ENCODE data around the gene CDH23.
A peak's percentile ranks its signal among the peaks of the same experiment; 100 is the strongest.

Gene CDH23

DNA sequence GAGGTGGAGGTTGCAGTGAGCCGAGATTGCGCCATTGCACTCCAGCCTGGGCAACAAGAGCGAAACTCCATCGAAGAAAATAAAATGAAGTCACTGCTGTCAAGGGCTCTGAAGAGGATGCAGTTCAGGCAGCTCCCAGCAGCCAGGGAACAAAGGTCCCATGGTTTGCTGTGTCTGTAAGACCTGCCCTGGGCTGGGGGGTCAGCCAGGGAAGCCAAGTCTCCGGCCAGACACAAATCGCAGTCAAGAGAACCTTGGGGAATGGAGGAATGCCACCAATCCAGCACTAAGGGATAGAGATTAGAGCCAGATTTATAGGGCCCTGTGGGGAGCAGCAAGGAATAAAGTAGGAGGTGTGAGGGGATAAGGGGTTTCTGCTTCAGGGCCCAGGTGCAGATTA, 405.5 kb downstream of the CDH23 start:
- no peak for DNase-seq (ENCODE audit: low read depth)

DNA sequence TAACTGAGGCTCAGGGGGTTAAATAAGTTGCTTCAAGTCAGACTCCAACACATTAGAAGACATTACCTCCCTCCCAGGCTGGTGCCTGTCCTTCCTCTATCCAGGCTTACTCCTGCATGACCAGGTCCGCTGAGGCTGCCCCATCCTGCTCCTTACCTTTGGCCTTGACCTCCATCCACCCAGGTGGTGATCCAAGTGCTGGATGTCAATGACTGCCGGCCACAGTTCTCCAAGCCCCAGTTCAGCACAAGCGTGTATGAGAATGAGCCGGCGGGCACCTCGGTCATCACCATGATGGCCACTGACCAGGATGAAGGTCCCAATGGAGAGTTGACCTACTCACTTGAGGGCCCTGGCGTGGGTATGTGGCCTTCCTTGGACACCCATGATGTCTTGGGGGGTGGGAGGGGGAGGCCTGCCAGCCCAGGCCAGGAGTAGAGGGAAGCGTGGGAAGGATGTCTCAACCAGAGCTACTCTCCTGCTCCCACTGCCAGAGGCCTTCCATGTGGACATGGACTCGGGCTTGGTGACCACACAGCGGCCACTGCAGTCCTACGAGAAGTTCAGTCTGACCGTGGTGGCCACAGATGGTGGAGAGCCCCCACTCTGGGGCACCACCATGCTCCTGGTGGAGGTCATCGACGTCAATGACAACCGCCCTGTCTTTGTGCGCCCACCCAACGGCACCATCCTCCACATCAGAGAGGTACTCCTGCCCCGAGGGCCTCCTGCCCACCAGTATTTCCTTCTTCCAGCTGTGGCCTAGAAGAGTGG, 406.2 kb downstream of the CDH23 start:
- DNase-seq (ENCODE audit: low read depth), result no peak

GRCh38 chr10:71804077-71804476, 407.4 kb downstream of the CDH23 start:
- DNase-seq (ENCODE audit: low read depth), result no peak

- no peak for DNase-seq (ENCODE audit: low read depth)
These were observed 409.3 kb downstream of the CDH23 start for GRCh38 chr10:71805776-71806703.

DNA sequence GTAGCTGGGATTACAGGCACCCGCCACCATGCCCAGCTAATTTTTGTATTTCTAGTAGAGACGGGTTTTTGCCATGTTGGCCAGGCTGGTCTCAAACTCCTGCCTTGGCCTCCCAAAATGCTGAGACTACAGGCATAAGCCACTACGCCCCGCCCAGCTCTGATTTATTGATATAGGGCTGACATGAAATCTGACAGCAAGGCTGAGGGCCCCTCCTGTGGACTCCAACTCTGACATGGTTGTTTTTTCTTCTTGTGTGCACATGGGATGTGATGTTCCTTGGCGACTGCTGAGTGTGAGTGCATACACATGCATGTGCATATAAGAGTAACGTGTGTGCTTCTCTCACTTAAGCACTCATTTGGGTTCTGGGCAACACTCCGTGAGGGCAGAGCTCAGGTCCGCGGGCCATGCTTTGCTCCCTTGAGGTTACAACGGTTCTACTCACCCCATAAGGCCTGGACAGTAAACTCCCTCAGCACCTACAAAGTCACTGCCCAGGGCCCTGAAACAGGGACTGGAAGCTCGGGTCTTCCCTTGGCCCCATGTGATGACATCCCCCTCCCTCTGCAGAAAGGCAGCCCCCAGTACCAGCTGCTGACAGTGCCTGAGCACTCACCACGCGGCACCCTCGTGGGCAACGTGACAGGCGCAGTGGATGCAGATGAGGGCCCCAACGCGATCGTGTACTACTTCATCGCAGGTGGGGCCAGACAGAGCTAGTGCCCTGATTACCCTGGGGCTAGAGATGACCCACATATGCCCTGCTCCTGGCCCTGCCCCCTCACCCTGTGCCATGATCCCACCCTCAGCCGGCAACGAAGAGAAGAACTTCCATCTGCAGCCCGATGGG, 410.2 kb downstream of the CDH23 start:
- DNase-seq (ENCODE audit: low read depth), result no peak

- no peak for DNase-seq (ENCODE audit: low read depth)
These were observed 411.1 kb downstream of the CDH23 start for GRCh38 chr10:71807557-71808510.

DNA sequence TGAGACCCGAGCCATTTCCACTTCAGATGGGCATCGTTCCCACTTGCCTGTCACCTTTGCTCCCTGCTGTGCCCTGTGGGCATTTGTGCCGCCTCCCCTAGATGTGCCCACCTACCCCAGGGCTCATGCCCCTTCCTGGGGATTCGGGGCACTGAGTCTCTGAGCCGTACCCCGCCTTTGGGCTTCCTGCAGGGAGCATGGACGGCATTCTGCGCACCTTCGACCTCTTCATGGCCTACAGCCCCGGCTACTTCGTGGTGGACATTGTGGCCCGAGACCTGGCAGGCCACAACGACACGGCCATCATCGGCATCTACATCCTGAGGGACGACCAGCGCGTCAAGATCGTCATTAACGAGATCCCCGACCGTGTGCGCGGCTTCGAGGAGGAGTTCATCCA, 412.9 kb downstream of the CDH23 start:
- no peak for DNase-seq (ENCODE audit: low read depth)

GRCh38 chr10:71810048-71810750, 413.5 kb downstream of the CDH23 start:
- no peak for DNase-seq (ENCODE audit: low read depth)

- no peak for DNase-seq (ENCODE audit: low read depth)
These were observed 414.6 kb downstream of the CDH23 start for GRCh38 chr10:71811351-71811750.

GRCh38 chr10:71812016-71812912, 415.5 kb downstream of the CDH23 start:
- peak; percentile 10 for DNase-seq (ENCODE audit: low read depth)

DNA sequence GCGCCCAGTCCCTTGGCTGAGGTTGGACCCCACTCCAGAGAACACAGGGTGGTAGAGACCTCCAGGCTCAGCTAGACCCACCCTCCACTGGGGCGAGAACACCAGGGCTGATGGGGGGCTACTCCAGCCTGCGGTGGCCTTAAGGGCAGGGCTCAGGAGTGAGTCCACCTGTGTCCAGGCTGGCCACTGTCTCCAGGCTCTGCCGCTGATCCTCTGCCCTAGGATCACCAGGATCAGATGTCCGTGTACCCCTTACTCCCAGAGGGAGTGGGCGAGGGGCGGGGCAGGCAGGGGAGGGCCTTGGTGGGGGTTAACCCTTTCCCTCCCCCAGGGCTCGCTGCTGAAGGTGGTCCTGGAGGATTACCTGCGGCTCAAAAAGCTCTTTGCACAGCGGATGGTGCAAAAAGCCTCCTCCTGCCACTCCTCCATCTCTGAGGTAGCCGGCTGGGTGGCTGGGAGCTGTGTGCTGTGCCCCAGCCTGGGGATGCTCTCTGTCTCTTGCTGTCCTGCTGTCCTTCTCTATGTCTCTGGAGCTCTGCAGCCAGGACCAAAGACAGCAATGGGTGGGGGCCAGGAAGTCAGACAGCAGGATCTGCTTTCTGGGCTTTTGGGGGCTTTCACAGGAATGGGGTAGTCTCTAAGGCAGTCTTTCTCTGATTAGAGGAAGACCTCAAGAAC, 416.3 kb downstream of the CDH23 start:
- no peak for DNase-seq (ENCODE audit: low read depth)

DNA sequence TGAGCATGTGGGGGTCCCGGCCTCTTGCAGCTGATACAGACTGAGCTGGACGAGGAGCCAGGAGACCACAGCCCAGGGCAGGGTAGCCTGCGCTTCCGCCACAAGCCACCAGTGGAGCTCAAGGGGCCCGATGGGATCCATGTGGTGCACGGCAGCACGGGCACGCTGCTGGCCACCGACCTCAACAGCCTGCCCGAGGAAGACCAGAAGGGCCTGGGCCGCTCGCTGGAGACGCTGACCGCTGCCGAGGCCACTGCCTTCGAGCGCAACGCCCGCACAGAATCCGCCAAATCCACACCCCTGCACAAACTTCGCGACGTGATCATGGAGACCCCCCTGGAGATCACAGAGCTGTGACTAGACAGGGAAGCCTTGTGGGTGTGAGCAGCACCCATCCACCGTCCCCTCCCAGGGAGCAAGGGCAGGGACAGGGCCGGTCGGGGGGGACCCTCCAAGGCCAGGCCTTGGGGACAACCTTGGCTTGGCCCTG, 418.2 kb downstream of the CDH23 start:
- no peak for DNase-seq (ENCODE audit: low read depth)

DNA sequence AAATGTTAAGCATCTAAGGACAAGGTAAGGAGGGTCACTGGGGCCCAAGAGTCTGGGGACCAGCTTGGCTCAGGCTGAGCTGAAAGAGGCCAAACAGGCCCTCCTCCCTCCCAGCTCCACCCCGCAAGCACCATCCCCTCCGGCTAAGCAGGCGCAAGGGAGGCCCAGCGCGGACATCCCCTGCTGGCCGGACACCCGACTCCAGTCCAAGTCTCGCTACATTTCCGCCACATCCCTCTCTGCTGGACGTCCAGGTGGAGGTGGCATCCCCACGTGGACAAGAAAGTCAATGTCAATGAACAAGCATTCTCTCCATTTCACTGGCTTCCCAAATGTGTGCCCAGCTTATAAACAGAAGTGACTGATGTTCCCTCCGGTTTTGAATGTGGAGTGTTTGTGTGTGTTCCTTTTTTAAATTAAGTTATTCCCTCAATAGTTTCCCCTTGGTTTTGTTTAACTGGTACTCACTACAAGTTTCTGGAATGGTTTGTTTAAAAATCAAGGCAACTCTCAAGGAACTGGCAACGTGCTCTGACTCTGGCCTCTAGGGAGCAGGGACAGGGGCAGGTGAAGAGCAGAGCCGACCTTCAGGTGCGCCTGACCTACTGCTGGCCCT, 418.9 kb downstream of the CDH23 start:
- DNase-seq (ENCODE audit: low read depth), result no peak

GRCh38 chr10:71816421-71816851, 419.7 kb downstream of the CDH23 start:
- no peak for DNase-seq (ENCODE audit: low read depth)

DNA sequence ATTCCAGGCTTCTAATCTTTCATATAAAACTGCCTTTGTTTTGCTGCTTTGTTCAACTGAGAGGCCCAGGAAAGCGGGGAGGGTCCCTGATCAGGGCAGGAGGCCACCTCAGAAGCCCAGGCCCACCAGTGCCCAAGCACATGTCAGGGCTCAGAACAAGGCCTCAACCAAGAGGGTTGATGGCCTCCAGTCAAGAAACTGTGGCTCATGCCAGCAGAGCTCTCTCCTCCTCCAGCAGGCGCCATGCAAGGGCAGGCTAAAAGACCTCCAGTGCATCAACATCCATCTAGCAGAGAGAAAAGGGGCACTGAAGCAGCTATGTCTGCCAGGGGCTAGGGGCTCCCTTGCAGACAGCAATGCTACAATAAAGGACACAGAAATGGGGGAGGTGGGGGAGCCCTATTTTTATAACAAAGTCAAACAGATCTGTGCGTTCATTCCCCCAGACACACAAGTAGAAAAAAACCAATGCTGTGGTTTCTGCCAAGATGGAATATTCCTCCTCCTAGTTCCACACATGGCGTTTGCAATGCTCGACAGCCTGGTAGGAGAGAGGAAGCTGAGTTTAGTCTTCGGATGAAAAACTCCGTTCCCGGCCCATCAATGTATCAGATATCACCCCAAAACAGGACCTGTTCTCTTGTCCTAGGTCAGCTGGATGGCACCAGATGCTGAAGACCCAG, 420.4 kb downstream of the CDH23 start:
- DNase-seq (ENCODE audit: low read depth), result no peak

DNA sequence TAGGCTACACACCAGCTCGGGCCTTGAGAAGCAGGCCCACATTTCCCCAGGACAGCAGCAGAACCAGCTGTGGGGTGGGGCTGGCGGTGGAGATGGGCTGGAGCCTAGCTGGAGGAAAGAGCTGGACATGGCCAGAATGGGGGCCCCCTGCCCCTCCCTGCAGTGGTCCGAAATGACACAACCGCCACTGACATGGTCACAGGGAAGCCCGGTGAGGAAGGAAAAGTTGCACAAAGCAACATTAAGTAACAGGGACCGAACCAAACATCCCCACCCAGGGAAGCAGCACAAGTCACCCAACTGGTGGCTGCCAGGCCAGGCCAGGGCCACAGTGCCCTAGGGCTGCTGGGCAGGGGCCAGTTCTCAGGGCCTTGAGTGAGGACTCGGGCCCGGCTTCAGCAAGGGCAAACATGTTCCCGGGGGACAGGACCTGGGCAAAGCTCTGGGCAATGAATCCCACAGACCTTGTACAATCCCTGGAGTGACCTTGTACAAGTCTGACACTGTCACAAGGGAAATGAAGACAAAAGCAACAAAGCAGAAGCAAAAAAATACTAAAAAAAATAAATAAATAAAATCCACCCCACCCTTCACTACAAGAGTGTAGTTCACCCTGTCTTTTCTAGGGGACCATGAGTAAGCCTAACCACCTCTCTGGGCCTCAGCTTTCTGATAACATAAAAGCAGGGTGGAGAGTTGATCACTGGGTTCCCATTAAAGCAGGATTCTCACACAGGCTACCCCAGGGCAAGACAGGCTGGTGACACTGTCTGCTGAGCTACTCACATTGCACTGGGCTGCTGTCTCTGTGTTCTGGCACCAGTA, 421.3 kb downstream of the CDH23 start:
- DNase-seq (ENCODE audit: low read depth), result no peak

Measured in GM04504 (cell line).